C4-2B (cell line): ENCODE results near the gene AHRR.

Experiments used
- H3K27ac ChIP-seq: fragments of 450-650 bp; 2 replicates; pipeline ENCODE4 v1.5.1; 2017
- CTCF ChIP-seq: fragments of 450-650 bp; conservative IDR thresholded peaks from 2 replicates; pipeline ENCODE4 v1.5.1; 2017; ENCODE audit warnings: mild to moderate bottlenecking
- ZFX ChIP-seq: fragments of 450-650 bp; IDR thresholded peaks from 2 replicates; pipeline ENCODE4 v1.6.1; 2017

AHRR gene

GRCh38 chr5:351084-351920 lies 29.8 kb downstream of the AHRR start:
- TF ChIP-seq CTCF, result no peak
- no peak for TF ChIP-seq ZFX
- H3K27ac ChIP-seq, result no peak overlapping the region

GRCh38 chr5:351921-352245 lies 30.4 kb downstream of the AHRR start:
- no peak for TF ChIP-seq CTCF
- TF ChIP-seq ZFX, result no peak
- no peak overlapping the region for H3K27ac ChIP-seq

- no peak overlapping the region for H3K27ac ChIP-seq
- TF ChIP-seq CTCF (no peak), ZFX (no peak)
These were observed 31.4 kb downstream of the AHRR start for GRCh38 chr5:352639-353611.

- no peak overlapping the region for H3K27ac ChIP-seq
- no peak for TF ChIP-seq CTCF
These were observed 32.4 kb downstream of the AHRR start for GRCh38 chr5:353612-354580.

- TF ChIP-seq ZFX (no peak), CTCF (no peak)
- H3K27ac ChIP-seq, result no peak overlapping the region
These were observed 33.3 kb downstream of the AHRR start for GRCh38 chr5:354581-355378.

GRCh38 chr5:355379-355935 lies 33.9 kb downstream of the AHRR start:
- TF ChIP-seq CTCF, result no peak
- no peak for TF ChIP-seq ZFX
- no peak overlapping the region for H3K27ac ChIP-seq
